SH-SY5Y (cell line): ENCODE data around the gene TBC1D8.

Experiments
- GATA2 ChIP-seq: IDR thresholded peaks from 2 replicates; pipeline ENCODE4 v1.6.1; 2011; ENCODE audit warnings: mild to moderate bottlenecking, low read depth, low read length
- GATA3 ChIP-seq: IDR thresholded peaks from 2 replicates; pipeline ENCODE4 v1.6.1; 2011; ENCODE audit warnings: low read depth, mild to moderate bottlenecking, low read length, moderate library complexity

DNA sequence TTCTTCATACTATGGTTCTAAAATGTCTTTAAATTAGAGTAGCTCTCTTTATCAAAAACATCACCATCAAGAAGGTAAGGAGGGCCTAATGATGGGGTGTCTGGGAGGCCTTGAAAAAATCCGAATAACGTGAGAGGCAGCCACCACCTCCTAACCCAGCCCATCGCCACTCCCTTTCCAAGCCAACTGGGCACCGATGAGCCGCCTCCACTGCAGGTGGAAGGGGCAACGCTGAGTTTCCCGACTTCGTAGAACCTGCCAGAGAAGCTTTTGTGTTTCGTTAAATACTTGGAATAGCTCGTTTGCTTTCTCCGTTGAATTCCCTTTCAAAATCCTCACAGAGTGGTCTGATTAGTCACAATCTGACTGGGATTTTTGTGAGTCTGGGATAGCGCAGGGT is 171.1 kb downstream of the TBC1D8 start:
- TF ChIP-seq GATA2 (no peak), GATA3 (no peak)
